NCI-H748 (cell line): Measurements from ENCODE around the gene HLF.

Experiments used
- DNase-seq: peaks from one replicate; lab custom pipeline; 2025; ENCODE audit not compliant: unreplicated experiment; lab: John Stamatoyannopoulos, UW

Gene HLF

DNA sequence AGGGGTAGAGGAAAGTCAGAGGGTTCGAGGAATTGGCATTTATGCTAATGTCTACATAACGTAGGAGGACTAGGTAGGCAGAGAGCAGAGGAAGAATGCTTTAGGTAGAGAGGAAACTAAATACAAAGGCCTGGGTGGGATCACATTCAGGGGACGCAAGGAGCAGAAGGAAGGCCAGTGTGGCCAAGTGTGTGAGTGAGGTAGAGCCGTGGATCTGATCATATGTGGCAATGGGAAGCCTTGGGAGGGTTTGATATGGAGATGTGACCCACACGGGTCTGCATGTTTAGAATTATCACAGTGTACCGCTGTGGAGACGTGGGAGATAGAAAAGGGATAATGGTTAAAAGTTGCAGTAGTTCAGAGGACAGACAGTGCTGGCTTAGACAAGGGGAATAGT, 43.1 kb downstream of the HLF start:
- DNase-seq, result no peak

DNA sequence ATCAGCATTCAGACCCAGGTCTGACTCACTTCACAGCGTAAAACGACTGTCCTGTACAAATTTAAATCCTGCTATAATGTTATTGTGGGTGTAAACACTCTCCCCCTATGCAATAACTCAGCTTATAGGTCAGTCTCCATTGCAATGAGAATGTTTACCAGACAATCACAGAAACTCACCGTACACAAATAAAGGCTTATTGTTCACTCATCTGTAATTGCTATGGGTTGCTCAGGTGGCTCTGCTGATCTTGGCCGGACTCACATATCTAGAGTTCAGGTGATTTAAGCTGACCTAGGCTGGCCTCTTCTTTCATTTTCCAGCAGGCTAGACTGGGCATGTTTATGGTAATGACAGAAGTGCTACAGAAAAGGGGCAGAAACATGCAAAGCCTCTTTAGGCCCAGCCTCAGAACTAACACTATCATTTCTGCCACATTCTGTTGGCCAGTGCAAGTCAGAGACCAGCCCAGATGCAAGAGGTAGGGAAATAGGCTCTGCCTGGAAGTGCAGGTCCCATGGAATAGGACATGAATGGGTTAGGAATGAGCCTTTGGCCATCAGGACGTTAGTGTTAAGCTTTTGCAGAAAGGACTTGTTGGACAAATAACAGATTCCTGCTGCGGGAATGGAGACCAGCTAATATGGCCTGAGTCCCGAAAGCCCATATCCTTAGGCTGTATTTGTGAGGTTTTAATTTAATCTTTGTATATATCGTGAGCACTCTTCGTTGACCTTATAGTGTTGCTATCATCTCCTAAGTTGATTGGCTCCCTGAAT, 44.0 kb downstream of the HLF start:
- no peak for DNase-seq

DNA sequence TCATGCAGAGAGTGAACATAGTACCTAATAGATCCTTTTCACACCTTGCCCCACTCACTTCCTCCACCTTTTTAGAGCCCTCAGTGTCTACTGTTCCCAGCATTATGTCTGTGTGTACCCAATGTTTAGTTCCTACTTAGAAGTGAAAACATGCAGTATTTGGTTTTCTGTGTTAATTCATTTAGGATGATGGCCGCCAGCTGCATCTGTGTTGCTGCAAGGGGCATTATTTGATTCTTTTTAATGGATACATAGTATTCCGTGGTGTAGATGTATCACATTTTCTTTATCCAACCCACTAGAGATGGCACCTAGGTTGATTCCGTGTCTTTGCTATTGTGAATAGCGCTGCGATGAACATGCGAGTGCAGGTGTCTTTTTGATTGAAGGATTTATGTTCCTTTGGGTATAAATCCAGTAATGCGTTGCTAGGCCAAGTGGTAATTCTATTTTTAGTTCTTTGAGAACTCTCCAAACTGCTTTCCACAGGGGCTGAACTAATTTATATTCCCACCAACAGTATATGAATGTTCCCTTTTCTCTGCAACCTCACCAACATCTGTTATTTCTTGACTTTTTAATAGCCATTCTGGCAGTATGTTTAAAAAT, 47.1 kb downstream of the HLF start:
- no peak for DNase-seq

DNA sequence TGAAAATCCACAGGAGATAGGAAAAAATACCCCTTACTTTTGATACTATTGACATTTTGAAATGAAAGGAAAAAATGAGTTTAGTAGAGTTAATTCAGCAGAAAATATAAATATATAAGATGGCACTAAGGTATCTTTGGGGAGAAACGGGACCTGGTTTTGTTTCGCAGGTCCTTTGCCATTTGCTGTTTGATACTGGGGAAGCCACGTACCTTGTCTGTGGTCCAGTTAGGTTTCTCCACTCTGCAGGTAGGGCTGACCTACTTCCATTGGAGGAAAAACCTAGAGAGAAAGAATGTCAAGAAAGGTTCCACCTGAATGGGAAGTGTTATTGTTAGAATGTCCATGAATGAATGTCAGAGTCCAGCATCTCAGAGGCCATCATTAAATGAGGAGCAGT, 48.1 kb downstream of the HLF start:
- DNase-seq, result no peak

DNA sequence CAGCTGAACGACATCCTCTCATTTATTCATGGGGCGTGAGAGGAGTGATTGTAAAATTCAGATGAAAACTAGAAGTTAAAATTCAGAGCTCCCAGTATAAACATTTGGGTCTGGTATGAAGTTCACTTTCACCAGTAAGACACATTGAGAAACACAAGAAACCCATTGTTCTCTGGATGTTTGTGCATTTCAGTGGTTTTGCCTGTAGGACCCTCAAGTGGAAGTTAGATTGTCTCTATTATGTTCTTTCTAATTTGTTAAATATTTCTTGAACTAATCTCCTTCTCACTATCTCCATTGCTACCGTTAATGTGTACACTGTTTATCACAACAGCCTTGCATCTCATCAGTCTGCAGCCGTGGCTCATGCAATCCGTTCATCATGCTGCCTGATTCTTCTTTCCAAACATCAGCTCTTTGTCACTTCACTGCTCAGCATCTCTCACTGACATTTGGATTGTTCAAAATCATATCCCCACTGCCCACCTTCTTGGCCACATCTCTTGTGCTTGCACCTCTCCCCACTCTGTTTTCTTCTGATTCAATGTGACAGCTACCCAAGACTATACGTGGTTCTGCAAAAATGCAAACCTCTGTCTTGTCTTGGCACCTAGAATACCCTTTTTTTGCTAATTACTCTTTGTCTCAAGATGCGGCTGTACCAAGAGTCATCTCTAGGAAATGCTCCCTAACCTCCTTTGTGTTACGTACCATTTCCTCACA, 49.5 kb downstream of the HLF start:
- DNase-seq, result no peak

DNA sequence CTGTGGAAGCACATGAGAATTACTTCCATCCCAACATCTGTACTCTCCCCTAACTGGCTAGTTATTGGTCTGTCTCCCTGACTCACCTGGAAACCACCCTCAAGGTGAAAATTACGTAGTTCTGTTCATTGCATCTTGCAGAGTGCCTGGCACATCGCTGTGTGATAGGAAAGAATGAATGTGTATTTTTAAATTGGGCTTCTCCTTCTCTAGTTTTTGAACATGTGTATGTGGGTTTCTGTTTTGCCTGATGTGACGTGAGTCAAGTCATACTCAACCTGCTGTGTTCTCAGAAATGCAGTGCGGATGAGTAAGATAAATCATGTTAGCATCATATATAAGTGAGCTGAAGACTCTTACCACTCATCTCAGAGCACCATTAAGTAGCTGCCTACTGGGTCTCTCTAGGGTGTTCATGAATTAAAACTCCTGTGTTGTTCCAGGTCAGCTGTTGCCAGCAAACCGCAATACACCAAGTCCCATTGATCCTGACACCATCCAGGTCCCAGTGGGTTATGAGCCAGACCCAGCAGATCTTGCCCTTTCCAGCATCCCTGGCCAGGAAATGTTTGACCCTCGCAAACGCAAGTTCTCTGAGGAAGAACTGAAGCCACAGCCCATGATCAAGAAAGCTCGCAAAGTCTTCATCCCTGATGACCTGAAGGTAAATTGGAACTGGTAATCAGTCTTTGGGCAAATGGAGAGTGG, 50.2 kb downstream of the HLF start:
- DNase-seq, result no peak

DNA sequence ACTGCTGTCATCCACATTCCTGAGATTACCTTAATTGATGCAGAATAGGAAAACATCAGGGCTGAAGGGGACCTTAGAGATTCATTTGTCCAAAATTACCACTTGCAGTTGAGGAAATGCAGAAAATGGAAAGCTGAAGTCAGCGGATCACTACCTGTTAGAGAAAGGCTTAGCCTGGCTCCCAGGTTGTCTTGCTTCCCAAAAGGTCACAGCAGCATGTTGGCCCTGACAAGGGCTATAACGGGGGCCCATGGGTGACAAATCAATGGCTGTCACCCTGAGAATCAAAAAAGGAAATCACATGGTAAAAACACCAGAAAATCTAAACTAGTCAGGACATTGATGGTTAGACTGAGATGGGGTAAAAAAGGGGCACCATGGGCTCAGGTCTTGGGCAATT, 51.7 kb downstream of the HLF start:
- DNase-seq, result no peak

DNA sequence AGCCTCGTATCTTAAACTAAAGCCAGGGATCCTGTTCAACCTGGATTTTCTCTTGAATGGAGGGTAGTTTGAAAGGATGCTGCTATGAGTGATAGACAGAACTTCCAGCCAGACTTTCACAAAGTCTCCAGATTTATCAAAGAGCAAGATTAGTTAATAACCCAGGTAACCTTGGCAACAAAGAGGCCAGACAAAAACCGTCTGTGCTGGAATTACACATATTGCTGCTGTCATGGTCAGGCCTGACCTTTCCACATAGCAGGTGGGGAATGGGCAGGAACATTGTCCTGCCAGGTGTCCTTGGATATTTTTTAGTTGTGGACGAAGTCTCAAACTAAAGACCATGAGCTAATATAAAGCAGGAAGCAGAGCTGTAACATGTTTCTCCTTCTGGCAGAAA, 52.5 kb downstream of the HLF start:
- no peak for DNase-seq

DNA sequence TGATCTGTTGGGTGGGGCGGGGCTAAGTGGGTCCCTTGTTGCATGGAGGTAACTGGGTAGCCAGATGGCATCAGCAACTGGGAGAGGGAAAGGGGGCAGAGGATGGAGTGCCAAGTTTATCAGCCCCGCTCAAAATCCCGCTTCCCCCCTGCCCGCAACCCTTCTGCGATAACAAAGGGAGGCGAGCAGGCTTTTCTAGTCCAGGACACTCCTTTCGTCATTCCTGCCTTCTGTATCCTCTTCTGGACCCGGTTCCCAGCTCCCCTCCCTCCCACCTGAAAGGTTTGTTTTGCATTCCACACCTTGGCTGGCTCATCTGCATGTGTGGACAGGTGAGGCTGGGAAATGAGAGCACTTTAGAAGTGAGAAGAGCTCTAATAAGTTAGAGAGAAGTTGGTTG, 53.3 kb downstream of the HLF start:
- DNase-seq, result no peak

DNA sequence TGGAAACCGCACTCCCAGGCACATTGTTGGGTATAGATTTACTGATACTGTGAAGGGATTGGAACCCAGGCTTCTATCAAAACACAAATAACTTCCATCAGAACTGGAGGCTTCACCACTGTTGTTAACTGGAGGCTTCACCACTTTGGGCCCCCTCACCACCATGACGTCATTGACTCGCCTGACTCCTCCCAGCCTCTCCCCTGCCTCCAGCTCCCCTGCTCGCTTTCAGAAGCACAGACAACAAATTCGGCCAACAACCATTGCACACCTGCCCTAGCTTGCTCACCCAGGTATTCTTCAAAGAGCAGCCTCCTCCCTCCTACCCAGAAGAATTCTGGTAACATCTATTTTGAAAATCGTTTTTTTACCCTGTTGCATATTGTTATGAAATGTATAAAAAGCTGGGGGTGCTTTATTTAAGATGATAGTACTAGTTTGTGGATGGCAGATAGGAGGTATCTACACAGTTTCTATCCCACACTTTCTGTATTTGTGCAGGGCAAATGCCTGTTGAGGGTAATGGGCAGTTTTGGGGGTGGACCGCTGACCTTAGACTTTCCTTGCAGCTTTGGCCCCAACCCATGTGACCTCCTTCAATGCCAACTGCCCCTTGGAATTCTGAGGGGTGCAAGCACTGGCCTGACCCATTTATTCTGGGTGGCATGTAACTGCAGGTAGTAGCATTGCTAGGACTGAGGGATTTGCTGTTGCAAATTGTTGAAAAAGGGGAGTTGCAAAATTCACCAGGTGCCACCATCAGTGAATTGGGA, 54.1 kb downstream of the HLF start:
- no peak for DNase-seq

DNA sequence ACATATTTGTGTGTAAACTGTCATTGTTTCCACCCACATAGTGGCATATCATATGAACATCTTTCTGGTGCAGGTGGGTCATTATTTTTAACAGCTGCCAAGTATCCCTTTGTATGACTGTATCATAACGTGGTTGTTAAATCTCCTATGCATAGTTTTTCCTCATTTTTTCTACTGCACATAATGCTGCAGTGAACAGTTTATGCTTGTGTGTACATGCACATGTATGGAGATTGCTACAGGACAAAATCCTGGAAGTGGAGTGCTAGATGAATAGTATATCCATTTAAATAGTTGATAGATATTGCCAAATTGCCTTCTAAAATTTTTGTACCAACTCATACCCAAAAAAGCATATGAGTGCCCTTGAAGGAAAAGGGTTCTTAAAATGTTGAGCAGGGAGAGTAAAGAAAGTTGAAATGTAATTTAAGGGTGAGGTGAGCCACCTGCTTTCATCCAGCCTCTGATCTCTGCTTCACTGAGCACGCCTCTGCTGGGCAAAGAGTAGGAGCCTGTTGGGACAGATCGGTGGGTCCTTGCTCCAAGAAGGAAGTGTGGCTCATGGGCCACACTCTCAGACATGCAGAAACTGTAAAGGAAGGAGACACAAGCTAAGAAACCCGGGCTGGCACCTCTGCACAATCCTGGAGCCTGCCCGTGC, 55.3 kb downstream of the HLF start:
- DNase-seq, result no peak

DNA sequence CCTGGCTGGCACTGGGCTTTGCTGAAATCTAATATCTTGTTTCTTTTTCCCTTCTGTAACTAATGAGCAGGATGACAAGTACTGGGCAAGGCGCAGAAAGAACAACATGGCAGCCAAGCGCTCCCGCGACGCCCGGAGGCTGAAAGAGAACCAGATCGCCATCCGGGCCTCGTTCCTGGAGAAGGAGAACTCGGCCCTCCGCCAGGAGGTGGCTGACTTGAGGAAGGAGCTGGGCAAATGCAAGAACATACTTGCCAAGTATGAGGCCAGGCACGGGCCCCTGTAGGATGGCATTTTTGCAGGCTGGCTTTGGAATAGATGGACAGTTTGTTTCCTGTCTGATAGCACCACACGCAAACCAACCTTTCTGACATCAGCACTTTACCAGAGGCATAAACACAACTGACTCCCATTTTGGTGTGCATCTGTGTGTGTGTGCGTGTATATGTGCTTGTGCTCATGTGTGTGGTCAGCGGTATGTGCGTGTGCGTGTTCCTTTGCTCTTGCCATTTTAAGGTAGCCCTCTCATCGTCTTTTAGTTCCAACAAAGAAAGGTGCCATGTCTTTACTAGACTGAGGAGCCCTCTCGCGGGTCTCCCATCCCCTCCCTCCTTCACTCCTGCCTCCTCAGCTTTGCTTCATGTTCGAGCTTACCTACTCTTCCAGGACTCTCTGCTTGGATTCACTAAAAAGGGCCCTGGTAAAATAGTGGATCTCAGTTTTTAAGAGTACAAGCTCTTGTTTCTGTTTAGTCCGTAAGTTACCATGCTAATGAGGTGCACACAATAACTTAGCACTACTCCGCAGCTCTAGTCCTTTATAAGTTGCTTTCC, 56.0 kb downstream of the HLF start:
- DNase-seq, result no peak

DNA sequence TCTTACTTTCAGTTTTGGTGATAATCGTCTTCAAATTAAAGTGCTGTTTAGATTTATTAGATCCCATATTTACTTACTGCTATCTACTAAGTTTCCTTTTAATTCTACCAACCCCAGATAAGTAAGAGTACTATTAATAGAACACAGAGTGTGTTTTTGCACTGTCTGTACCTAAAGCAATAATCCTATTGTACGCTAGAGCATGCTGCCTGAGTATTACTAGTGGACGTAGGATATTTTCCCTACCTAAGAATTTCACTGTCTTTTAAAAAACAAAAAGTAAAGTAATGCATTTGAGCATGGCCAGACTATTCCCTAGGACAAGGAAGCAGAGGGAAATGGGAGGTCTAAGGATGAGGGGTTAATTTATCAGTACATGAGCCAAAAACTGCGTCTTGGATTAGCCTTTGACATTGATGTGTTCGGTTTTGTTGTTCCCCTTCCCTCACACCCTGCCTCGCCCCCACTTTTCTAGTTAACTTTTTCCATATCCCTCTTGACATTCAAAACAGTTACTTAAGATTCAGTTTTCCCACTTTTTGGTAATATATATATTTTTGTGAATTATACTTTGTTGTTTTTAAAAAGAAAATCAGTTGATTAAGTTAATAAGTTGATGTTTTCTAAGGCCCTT, 56.8 kb downstream of the HLF start:
- DNase-seq, result no peak

DNA sequence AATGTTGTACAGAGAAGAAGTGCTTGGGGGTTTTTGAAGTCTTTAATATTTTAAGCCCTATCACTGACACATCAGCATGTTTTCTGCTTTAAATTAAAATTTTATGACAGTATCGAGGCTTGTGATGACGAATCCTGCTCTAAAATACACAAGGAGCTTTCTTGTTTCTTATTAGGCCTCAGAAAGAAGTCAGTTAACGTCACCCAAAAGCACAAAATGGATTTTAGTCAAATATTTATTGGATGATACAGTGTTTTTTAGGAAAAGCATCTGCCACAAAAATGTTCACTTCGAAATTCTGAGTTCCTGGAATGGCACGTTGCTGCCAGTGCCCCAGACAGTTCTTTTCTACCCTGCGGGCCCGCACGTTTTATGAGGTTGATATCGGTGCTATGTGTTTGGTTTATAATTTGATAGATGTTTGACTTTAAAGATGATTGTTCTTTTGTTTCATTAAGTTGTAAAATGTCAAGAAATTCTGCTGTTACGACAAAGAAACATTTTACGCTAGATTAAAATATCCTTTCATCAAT, 57.8 kb downstream of the HLF start:
- DNase-seq, result no peak

DNA sequence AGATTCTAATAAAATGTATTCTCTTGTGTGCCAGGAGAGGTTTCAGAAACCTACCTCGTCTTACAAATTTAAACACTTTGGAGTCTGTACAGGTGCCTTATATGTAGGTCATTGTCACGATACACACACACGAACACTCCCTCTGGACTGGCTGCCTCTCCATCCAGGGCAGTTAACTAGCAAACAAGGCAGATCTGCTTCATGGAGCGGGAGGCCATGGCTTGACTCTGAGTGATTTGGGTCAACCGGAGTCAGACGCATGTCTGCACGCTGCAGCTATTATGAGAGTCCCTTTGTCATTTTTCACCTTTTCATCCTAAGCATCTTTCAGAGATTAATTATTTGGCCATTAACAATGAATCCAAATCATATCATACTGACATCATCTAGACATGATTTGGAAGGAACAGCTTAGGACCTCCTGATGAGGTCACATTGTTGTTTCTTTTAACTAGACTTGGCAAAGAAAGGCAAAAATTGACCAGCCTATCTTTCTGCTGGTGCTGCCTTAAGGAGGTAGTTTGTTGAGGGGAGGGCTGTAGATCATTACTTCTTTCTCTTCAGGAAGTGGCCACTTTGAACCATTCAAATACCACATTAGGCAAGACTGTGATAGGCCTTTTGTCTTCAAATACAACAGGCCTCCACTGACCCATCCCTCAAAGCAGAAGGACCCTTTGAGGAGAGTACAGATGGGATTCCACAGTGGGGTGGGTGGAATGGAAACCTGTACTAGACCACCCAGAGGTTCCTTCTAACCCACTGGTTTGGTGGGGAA, 58.9 kb downstream of the HLF start:
- no peak for DNase-seq

DNA sequence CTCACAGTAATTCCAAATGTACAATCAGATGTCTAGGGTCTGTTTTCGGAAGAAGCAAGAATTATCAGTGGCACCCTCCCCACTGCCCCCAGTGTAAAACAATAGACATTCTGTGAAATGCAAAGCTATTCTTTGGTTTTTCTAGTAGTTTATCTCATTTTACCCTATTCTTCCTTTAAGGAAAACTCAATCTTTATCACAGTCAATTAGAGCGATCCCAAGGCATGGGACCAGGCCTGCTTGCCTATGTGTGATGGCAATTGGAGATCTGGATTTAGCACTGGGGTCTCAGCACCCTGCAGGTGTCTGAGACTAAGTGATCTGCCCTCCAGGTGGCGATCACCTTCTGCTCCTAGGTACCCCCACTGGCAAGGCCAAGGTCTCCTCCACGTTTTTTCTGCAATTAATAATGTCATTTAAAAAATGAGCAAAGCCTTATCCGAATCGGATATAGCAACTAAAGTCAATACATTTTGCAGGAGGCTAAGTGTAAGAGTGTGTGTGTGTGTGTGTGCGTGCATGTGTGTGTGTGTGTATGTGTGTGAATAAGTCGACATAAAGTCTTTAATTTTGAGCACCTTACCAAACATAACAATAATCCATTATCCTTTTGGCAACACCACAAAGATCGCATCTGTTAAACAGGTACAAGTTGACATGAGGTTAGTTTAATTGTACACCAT, 59.7 kb downstream of the HLF start:
- no peak for DNase-seq

DNA sequence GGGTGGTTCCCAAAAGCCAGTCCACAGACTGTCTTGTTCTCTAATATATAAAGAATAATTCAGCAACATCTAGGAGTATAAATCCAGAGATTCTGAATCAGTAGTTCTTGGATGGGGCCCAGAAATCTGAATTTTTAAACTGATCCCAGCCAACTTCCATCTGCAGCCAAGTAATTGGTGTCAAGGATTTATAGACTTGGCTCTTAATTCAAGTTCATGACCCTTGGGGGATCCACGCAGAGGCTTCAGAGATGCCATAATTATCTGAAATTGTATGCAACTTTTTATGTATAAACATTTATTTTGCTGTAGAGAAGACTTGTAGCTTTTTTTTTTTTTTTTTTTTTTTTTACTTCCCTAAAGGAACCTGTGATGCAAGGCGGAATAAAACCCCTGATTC, 60.6 kb downstream of the HLF start:
- no peak for DNase-seq

DNA sequence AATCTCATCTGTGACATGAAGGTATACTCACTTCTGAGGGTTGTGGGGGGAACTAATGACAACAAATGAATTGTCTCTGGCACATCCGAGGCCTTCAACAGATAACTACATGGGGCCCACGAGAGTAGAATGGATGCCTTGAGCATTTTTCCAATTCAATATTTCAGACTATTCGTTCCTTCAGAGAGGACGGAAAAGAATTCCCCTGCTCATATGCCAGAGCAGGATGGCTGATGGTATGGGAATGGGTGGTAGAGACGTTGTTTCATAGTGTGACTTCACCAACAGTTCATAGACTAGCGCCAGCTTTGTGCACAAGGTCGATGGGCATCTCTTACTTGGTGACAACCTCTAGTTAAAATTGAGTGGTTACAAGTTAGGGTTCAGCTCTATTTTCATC, 61.3 kb downstream of the HLF start:
- no peak for DNase-seq
